Measurements from ENCODE around the gene OSBPL10. TPM values are rescaled to one million over a fixed set of nuclear protein-coding genes. Genes with fewer than 3 reads are reported as not detected.
"Not testable (repeated sequence)": the region's sequence is repeated elsewhere in the genome, so short reads cannot be mapped to it uniquely, and the experiment has no call there.

Gene OSBPL10
- total and polyA plus RNA-seq, 2 of the 4 experiments (the other 2 are of a cell fraction), result 9.5 to 10.1 TPM

GRCh38 chr3:31689523-31689922 lies 291.5 kb downstream of the OSBPL10 start:
- H3K23ac ChIP-seq (ENCODE audit: low read depth, low read length); H3K14ac ChIP-seq (replicated peaks; ENCODE audit: low read depth, low read length); H2BK20ac ChIP-seq (ENCODE audit: low read depth, low read length); H3K9me1 ChIP-seq (ENCODE audit: insufficient read depth, low read length); H2BK120ac ChIP-seq (ENCODE audit: low read depth, low read length); intact Hi-C loops (cut with micrococcal nuclease); H4K8ac ChIP-seq (ENCODE audit: low read depth in 2 of 2, low read length in 2 of 2); POLR2A ChIA-PET (ENCODE audit: unreplicated experiment); H3K27ac ChIP-seq (ENCODE audit: insufficient read depth, low read length); H3K36me3 ChIP-seq (ENCODE audit: control insufficient read depth, insufficient read depth, low read length); H3K4ac ChIP-seq (ENCODE audit: low read depth, low read length); H2AK5ac ChIP-seq (ENCODE audit: low read depth, low read length); H3K4me3 ChIP-seq (ENCODE audit: insufficient read depth, low read depth, low read length); H3K9me3 ChIP-seq (ENCODE audit: control insufficient read depth, insufficient read depth, low read length); dilution Hi-C loops (cut with HindIII; ENCODE audit: low sequenced_read_pairs, unreplicated experiment); H2AK9ac ChIP-seq (replicated peaks; ENCODE audit: low read depth, low read length, poor library complexity); H2BK5ac ChIP-seq (ENCODE audit: low read depth, low read length, poor library complexity, severe bottlenecking); H3K27me3 ChIP-seq (ENCODE audit: control insufficient read depth, insufficient read depth, low read length); H3K79me1 ChIP-seq (ENCODE audit: low read depth in 1 of 2, low read length in 2 of 2); BruUV-seq (replicated peaks); H2BK15ac ChIP-seq (ENCODE audit: low read depth, low read length); DNase-seq; H3K18ac ChIP-seq (ENCODE audit: low read depth, low read length); H4K5ac ChIP-seq (ENCODE audit: low read depth, low read length); H3K56ac ChIP-seq (ENCODE audit: extremely low read depth, insufficient read depth, low read length); H2AFZ ChIP-seq (replicated peaks; ENCODE audit: low read length, poor library complexity); H3K4me2 ChIP-seq (ENCODE audit: low read depth, low read length); in situ Hi-C loops (cut with MboI; ENCODE audit: low sequenced_read_pairs); ATAC-seq (ENCODE audit: low read depth); H3K4me1 ChIP-seq (ENCODE audit: control insufficient read depth, insufficient read depth, low read length); H3K9ac ChIP-seq (ENCODE audit: low read depth, low read length); H4K91ac ChIP-seq (ENCODE audit: insufficient read depth, low read depth, low read length); H4K20me1 ChIP-seq (ENCODE audit: insufficient read depth, low read length): not testable (repeated sequence)
- WGBS, 2 experiments (ENCODE audit: extremely low coverage in 2 of 2, insufficient read length in 1 of 2), result no CpG with 5 or more reads among the region's 4 CpGs
- CTCF ChIA-PET, result interaction anchor here (0.6 kb wide), 1 partner anchor 209 kb away, joined by 3 read pairs; no protein-coding TSS in a partner anchor
